HCEC 1CT (cell line): Measurements from ENCODE around the gene CAPN1.
"Not testable (repeated sequence)": the region's sequence is repeated elsewhere in the genome, so short reads cannot be mapped to it uniquely, and the experiment has no call there.

Experiments
- DNase-seq: peaks from one replicate; pipeline ENCODE4 v3.0.0-alpha.2; 2017

The CAPN1 gene

DNA sequence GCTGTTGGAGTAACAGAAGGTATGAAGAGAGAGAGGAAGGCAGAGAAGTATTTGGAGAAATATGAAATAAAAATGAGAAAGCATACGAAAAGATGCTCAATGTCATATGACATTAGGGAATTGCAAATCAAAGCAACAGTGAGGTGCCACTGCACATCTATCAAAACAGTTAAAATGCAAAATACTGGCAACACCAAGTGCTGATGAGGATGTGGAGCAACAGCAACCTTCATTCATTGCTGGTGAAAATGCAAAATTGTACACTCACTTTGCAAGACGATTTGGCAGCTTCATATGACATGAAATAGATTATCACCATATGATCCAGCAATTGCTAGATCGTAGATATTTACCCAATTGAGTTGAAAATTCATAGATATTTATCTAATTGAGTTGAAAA, 21.1 kb upstream of the CAPN1 start:
- DNase-seq = no peak

DNA sequence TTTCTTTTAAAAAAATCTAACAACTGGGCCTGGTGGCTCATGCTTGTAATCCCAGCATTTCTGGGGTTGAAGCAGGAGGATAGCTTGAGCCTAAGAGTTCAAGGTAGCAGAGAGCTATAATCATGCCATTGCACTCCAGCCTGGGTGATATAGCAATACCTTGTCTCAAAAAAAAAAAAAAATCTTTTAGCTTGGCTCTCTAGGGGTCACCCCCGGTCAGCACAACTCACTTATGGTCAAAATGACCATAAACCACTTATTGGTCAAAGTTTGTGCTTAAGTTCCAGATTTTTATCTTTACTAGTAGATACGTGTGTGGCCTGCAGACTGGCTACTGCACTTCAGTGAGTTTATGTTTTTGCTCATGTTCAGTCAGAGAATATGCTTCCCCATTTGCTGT, 18.0 kb upstream of the CAPN1 start:
- no peak for DNase-seq

GRCh38 chr11:65165410-65166317, 16.1 kb upstream of the CAPN1 start:
- no peak for DNase-seq

DNA sequence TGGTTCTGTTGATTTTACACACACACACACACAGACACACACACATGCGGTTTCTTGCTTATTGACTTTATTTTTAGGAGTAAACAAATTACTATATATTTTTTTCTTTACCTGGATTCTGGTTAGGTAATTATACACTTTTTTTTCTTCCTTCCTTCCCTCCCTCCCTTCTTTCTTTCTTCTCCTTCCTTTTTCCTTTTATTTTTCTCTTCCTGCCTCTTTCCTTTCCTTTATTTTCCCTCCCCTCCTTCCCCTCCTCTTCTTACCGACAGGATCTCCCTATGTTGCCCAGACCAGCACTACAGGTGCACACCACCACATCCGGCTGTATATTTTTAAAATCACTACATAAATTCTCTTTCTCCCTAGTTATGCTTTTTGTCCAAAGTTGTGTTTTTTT, 14.8 kb upstream of the CAPN1 start:
- DNase-seq = no peak

DNA sequence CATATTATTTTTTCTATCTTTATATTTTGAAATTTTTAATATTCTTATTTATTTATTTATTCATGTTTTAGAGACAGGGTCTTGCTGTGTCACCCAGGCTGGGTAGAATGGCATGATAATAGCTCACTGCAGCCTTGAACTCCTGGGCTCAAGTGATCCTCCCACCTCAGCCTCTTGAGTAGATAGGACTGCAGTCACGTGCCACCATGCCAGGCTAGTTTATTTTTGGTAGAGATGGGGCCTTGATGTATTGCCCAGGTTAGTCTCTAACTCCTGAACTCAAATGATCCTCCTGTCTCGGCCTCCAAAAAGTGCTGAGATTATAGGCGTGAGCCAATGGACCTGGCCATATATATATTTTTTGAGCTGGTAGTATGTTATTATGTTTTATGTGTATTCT, 14.1 kb upstream of the CAPN1 start:
- no peak for DNase-seq

GRCh38 chr11:65169164-65169641, 12.5 kb upstream of the CAPN1 start:
- DNase-seq = peak; percentile 9

GRCh38 chr11:65170058-65170534, 11.6 kb upstream of the CAPN1 start, which contains the start of gene SPDYC:
Gene SPDYC, plus strand, starts transcription at chr11:65170233. Its CDS starts 1,125 bp downstream, at chr11:65171358.
- DNase-seq = no peak

DNA sequence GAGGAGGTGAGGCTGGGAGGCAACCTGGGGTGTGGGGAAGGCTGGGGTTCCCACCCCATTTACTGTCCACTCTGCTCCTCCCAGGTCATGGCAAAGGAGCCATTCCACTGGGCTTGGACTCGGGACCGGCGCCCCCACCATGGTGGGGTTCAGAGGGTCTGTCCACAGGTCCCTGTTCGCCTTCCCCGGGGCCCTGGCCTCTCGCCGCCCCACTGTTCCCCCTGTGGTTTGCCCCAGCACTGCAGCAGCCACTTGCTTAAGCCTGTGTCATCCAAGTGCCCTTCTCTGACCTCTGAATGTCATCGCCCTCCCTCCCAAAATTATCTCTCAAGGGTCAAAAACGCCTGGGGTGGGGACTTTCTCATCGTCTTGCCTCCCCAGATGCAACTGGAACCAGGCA, 9.1 kb upstream of the CAPN1 start:
- no peak for DNase-seq

GRCh38 chr11:65174571-65175010, 7.1 kb upstream of the CAPN1 start:
- not testable (repeated sequence) for DNase-seq

DNA sequence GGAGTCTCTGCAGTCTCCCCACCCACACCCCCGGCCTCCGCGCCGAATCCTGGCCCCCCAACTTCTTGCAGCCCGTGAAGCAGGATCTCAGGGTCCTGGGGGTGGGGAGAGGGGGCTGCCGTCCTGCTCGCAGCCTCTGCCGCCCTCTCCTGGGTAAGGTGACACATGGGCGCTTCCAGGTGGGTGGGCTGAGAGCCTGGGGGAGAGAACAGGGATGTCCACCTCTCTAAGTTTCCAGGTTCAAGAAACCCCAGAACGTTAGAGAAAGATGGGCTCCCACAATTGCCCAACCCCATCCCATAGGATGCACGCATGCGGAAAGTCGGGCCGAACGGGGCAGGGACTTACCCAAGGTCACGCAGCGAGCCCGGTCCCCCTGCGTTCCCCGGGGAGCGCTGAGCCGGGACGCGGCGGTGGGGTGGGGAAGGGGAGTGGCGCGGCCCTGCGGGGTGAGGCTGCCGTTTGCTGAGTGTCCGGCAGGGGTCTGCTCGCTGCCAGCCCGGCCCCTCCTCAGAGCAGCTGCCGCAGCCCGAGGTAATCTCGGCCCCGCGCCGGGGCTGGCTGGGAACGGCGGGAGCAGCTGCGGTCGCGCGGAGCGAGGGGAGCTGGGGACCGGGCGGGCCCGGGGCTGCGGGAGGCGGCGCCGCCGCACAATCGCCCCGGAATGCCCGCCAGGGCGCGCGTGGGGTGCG, 705 bp upstream of the CAPN1 start:
- peak; percentile 61 for DNase-seq

DNA sequence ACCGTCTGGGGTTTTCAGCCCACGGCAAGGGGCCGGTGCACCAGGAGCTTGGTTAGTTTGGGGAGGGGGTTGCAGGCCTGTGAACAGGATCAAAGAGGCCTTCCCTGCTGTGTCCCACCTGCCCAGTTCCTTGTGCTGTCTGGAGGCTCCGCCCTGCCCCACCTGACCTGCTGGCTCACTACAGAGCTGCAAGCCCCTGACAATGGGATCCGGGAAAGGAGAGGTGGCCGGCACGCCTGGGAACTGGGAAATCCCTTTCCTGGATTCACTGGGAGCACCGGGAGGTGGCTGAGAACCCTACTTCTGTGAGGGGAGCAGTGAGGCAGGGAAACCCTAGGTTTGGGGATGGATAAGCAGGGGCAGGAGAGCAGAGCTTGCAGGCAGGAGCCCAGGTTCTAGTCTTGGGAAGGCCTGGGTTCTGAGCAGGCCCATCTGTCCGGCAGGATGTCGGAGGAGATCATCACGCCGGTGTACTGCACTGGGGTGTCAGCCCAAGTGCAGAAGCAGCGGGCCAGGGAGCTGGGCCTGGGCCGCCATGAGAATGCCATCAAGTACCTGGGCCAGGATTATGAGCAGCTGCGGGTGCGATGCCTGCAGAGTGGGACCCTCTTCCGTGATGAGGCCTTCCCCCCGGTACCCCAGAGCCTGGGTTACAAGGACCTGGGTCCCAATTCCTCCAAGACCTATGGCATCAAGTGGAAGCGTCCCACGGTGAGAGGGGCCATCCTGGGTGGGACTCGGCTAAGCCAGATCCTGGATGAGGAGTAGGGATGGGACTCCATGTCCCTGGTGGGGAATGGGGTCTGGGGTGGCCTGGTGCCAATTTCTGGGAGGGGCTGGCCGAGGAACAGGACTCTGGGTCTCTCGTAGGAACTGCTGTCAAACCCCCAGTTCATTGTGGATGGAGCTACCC, 786 bp downstream of the CAPN1 start:
- DNase-seq = peak; percentile 16

DNA sequence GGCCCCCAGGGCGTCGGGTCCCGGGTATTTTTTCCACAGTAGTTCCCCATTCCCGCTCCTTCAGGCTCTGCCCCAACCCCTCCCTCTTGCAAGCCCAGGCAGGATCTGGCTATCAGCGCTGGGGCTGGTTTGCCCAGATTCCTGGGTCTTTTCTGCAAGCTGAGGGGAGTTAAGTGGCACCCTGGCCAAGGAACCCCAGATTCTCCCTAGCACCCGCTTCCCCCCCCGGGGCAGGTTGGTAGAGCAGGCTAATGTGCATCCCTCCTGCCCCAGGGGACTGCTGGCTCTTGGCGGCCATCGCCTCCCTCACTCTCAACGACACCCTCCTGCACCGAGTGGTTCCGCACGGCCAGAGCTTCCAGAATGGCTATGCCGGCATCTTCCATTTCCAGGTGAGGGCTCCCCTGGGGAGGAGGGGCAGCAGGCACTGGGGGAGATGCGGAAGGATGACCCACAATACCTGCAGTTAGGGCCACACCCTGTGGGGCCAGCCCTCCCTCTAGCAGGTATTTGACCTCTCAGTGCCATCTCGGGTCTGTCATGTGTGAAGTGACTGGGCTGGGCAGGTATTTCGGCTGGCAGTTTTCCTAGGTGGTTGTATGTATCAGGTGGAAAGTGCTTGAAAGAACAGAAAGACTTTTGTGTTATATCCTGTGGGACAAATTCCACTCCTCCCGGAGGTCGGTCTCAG, 1.6 kb downstream of the CAPN1 start:
- DNase-seq = no peak

DNA sequence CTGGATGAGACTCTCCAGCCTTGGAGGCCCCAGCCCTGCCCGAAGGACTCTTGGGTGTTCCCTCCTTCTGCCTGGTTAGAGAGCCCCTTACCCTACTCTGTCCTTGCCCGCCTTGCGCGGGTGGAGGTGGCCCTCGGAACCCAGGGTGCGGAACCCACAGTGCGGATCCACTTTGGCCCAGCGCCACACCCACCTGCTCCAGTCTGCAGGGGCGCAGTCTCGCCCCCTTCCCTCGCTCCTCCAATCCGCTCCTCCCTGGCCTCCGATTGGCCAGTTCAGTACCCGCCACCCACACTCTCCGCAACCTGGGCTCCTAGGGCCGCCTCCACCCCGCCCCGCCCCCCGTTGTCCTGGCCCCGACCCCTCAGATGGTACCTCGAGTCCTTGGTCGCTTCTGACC, 2.4 kb downstream of the CAPN1 start:
- DNase-seq = no peak

GRCh38 chr11:65185171-65185570, 3.4 kb downstream of the CAPN1 start:
- DNase-seq = no peak

GRCh38 chr11:65185869-65186341, 4.2 kb downstream of the CAPN1 start:
- no peak for DNase-seq

DNA sequence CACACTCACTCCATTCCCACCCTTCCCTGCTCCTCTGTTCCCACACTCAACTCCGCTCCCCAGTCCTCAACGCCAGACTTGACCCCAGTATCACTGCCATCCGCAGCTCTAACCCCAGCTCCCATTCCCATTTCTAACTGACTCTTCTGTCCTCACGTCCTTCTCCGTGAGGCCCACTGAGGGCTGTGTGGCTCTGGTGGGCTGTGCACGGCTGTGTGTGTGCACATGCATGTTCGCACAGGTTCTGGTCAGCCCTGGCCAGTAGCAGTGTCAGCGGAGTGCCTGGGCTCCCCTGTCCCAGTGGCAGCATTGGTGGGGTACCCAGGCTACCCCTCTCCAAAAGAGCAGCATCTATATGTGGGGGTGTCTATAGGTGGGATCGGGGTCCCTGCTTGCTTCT, 5.0 kb downstream of the CAPN1 start:
- no peak for DNase-seq

DNA sequence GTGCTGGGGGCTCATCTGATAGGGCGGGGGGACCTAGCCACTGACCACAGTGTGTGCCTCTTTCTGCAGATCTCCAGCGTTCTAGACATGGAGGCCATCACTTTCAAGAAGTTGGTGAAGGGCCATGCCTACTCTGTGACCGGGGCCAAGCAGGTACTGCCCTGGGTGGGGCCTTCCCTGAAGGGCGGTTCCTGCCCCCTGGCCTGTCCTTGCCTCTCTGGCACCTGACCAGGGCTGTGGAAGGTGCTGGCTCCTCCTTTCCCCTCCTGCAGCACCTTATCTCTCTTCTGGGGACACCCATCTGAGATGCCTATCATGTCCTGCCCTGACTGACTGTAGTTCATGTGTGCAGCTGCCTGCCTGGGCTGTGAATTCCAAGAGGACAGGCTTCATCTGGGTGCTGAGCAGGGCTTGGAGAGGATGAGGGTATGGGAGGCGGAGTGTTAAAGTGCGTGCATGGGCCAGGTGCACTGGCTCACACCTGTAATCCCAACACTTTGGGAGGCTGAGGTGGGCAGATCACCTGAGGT, 5.5 kb downstream of the CAPN1 start:
- no peak for DNase-seq

DNA sequence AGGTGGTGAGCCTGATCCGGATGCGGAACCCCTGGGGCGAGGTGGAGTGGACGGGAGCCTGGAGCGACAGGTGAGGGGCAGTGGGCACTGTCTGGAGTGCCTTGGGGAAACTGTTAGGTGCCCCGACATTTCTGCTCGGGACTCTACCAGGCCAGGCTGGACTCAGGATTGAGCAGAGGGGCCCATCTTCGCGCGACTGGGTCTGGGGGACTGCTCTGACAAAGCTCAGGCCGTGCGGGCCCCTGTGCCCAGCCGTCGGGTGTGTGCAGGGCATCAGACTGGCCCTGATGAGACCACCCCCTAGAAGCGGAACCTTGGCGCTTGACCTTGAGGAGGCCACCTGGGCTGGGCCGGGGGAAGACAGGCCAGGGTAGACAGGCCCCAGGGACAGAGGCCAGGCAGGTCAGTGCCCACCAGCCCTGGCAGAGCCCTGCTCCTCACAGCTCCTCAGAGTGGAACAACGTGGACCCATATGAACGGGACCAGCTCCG, 6.3 kb downstream of the CAPN1 start:
- DNase-seq = no peak

DNA sequence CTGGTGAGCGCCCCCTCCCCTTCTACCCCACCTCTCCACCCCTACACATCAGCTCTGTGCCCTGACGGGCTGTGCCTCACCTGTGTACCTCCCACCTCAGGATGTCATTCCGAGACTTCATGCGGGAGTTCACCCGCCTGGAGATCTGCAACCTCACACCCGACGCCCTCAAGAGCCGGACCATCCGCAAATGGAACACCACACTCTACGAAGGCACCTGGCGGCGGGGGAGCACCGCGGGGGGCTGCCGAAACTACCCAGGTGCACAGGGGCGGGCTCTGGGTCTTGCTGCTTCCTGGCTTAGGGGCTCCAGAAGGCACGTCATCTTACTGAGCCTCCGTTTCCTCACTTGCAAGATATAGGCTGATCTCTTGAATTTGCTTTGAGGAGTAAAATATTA, 6.8 kb downstream of the CAPN1 start:
- DNase-seq = no peak

GRCh38 chr11:65189191-65189590, 7.5 kb downstream of the CAPN1 start:
- no peak for DNase-seq

GRCh38 chr11:65194564-65194963, 12.8 kb downstream of the CAPN1 start:
- no peak for DNase-seq

- no peak for DNase-seq
These were observed 22.4 kb downstream of the CAPN1 start for GRCh38 chr11:65204143-65204542.
